GM12875 (cell line): ENCODE results near the gene NFATC3.

Source experiments
- H3K4me3 ChIP-seq: one replicate; pipeline ENCODE4 v1.5.1; 2011; ENCODE audit warnings: low read depth, low read length, control low read depth
- CTCF ChIP-seq: IDR thresholded peaks from 2 replicates; pipeline ENCODE4 v1.5.1; 2011; ENCODE audit warnings: low read depth, mild to moderate bottlenecking, control low read depth, inconsistent platforms, low read length, moderate library complexity, borderline replicate concordance; ENCODE audit not compliant: insufficient read depth

The NFATC3 gene

GRCh38 chr16:68259007-68259825 lies 174.0 kb downstream of the NFATC3 start:
- no peak for TF ChIP-seq CTCF

GRCh38 chr16:68263559-68264127 lies 178.5 kb downstream of the NFATC3 start:
- TF ChIP-seq CTCF, result no peak

More at GRCh38 chr16:68259007-68259825, 174.0 kb downstream of the NFATC3 start:
- no peak overlapping the region for H3K4me3 ChIP-seq

GRCh38 chr16:68264128-68265077 lies 179.2 kb downstream of the NFATC3 start, which contains the start of gene SLC7A6:
Gene SLC7A6, plus strand, starts transcription at chr16:68264526. Its CDS starts 10,201 bp downstream, at chr16:68274727.
- TF ChIP-seq CTCF, result peak; percentile 86
- peak within 1 kb of the TSS; percentile 89 for H3K4me3 ChIP-seq

More at GRCh38 chr16:68263559-68264127, 178.5 kb downstream of the NFATC3 start:
- H3K4me3 ChIP-seq, result peak overlapping the region; percentile 89

GRCh38 chr16:68265078-68265920 lies 180.1 kb downstream of the NFATC3 start:
- no peak for TF ChIP-seq CTCF
- H3K4me3 ChIP-seq, result peak overlapping the region; percentile 89

GRCh38 chr16:68267612-68268405 lies 182.6 kb downstream of the NFATC3 start:
- H3K4me3 ChIP-seq, result no peak overlapping the region
- TF ChIP-seq CTCF, result no peak
